C4-2B (cell line): ENCODE data around the gene AFM.

Experiments
- ZFX ChIP-seq: fragments of 450-650 bp; IDR thresholded peaks from 2 replicates; pipeline ENCODE4 v1.6.1; 2017
- TF ChIP-seq, protein P1 (sequence below): fragments of 450-650 bp; conservative IDR thresholded peaks from 2 replicates; pipeline ENCODE4 v1.5.1; 2017; ENCODE audit warnings: mild to moderate bottlenecking

- TF ChIP-seq, protein P1, sequence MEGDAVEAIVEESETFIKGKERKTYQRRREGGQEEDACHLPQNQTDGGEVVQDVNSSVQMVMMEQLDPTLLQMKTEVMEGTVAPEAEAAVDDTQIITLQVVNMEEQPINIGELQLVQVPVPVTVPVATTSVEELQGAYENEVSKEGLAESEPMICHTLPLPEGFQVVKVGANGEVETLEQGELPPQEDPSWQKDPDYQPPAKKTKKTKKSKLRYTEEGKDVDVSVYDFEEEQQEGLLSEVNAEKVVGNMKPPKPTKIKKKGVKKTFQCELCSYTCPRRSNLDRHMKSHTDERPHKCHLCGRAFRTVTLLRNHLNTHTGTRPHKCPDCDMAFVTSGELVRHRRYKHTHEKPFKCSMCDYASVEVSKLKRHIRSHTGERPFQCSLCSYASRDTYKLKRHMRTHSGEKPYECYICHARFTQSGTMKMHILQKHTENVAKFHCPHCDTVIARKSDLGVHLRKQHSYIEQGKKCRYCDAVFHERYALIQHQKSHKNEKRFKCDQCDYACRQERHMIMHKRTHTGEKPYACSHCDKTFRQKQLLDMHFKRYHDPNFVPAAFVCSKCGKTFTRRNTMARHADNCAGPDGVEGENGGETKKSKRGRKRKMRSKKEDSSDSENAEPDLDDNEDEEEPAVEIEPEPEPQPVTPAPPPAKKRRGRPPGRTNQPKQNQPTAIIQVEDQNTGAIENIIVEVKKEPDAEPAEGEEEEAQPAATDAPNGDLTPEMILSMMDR, result no peak
- TF ChIP-seq ZFX, result no peak
These were observed 25.1 kb upstream of the AFM start for GRCh38 chr4:73456177-73457022.
